GM18520 (cell line): ENCODE results near the gene DENND6B.
"Not testable (repeated sequence)": the region's sequence is repeated elsewhere in the genome, so short reads cannot be mapped to it uniquely, and the experiment has no call there.

Experiments
- ATAC-seq: cut with Tn5 transposase; IDR thresholded peaks from one replicate; pipeline ENCODE4 v1.9.1; 2021; ENCODE audit not compliant: unreplicated experiment

The DENND6B gene

GRCh38 chr22:50273781-50274180 lies 53.0 kb downstream of the DENND6B start:
- ATAC-seq = not testable (repeated sequence)

GRCh38 chr22:50273352-50273751 lies 53.5 kb downstream of the DENND6B start:
- ATAC-seq = not testable (repeated sequence)

GRCh38 chr22:50272044-50272802 lies 54.6 kb downstream of the DENND6B start:
- ATAC-seq = no peak

GRCh38 chr22:50271519-50271970 lies 55.3 kb downstream of the DENND6B start:
- ATAC-seq = no peak

GRCh38 chr22:50270666-50271394 lies 56.0 kb downstream of the DENND6B start:
- ATAC-seq = no peak

GRCh38 chr22:50269970-50270665 lies 56.7 kb downstream of the DENND6B start, which contains the start of gene MAPK11:
MAPK11 (minus strand) TSS chr22:50270380; CDS start chr22:50270292, 88 bp downstream.
- ATAC-seq = no peak

- no peak for ATAC-seq
These were observed 57.2 kb downstream of the DENND6B start for GRCh38 chr22:50269573-50269969.

- no peak for ATAC-seq
These were observed 58.1 kb downstream of the DENND6B start for GRCh38 chr22:50268655-50269113.

GRCh38 chr22:50267591-50268390 lies 59.0 kb downstream of the DENND6B start:
- no peak for ATAC-seq

GRCh38 chr22:50266994-50267393 lies 59.8 kb downstream of the DENND6B start:
- no peak for ATAC-seq

- ATAC-seq = no peak
These were observed 61.7 kb downstream of the DENND6B start for GRCh38 chr22:50264946-50265669.

GRCh38 chr22:50264104-50264745 lies 62.6 kb downstream of the DENND6B start:
- no peak for ATAC-seq

GRCh38 chr22:50262973-50263617 lies 63.7 kb downstream of the DENND6B start:
- ATAC-seq = no peak

- no peak for ATAC-seq
These were observed 64.3 kb downstream of the DENND6B start for GRCh38 chr22:50262460-50262911.

GRCh38 chr22:50261615-50262459 lies 65.0 kb downstream of the DENND6B start, which contains the start of gene MAPK12:
MAPK12 (minus strand) TSS chr22:50261683; CDS start chr22:50261509, 174 bp downstream.
- no peak for ATAC-seq

- no peak for ATAC-seq
These were observed 65.8 kb downstream of the DENND6B start for GRCh38 chr22:50260801-50261614.

- ATAC-seq = no peak
These were observed 66.4 kb downstream of the DENND6B start for GRCh38 chr22:50260434-50260800.
